SH-SY5Y (cell line): ENCODE measurements around the gene CEL.

Source experiments
- GATA2 ChIP-seq: IDR thresholded peaks from 2 replicates; pipeline ENCODE4 v1.6.1; 2011; ENCODE audit warnings: mild to moderate bottlenecking, low read depth, low read length
- GATA3 ChIP-seq: IDR thresholded peaks from 2 replicates; pipeline ENCODE4 v1.6.1; 2011; ENCODE audit warnings: low read depth, mild to moderate bottlenecking, low read length, moderate library complexity

DNA sequence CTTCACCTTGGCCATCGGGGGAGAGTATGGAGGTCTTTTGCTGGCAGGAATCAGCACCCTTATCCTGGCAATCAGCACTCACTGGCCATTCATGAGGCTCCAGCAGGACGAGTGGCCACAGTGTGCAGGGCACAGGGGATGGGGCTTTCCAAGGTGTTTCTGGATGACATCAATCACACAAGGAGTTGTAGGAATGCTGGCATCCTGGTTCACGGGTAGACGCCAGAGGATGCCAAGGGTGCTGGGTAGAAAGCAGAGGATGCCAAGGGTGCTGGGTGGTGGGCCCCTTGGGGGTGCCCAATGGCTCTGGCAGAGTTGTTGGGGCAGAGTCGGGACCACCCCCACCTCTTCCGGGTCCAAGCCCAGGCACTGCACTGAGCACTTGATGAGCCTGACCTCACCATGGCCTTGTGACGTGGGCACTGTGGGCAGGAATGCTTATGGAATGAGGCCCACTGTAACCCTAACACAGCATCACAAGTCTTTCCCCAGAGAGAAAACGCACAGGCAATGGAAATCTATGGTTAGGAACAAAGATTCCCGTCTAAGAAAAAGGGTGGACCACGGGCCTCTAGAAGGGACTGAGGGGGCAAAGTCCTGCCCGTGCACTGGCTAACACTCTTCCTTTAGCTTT is 29.1 kb downstream of the CEL start:
- no peak for TF ChIP-seq GATA3
- 0 out of 2 replicates have a peak, but pooled peaks have one; percentile 29 for TF ChIP-seq GATA2
